IPS DF 19.7 (cell line): ENCODE results near the gene THEM4.

ENCODE experiments used
- DNase-seq: peaks from one replicate; pipeline ENCODE4 v3.0.0-alpha.2; 2013; ENCODE audit warnings: low read depth, low spot score

THEM4 gene

GRCh38 chr1:151909167-151910149 is at the start of gene THEM4:
THEM4 (minus strand) TSS chr1:151909511; CDS start chr1:151909458, 53 bp downstream.
- DNase-seq = peak; percentile 75

- DNase-seq = no peak
Measured at GRCh38 chr1:151958959-151959358, 49.6 kb upstream of the THEM4 start.

- DNase-seq = no peak
Measured at GRCh38 chr1:151956957-151957497, 47.7 kb upstream of the THEM4 start.

- DNase-seq = no peak
Measured at GRCh38 chr1:151953409-151954094, 44.2 kb upstream of the THEM4 start.

- no peak for DNase-seq
Measured at GRCh38 chr1:151952811-151953210, 43.5 kb upstream of the THEM4 start.

- DNase-seq = no peak
Measured at GRCh38 chr1:151949371-151950193, 40.3 kb upstream of the THEM4 start.

- no peak for DNase-seq
Measured at GRCh38 chr1:151948506-151948905, 39.2 kb upstream of the THEM4 start.

- no peak for DNase-seq
Measured at GRCh38 chr1:151947140-151947539, 37.8 kb upstream of the THEM4 start.

- DNase-seq = peak; percentile 72
Measured at GRCh38 chr1:151945725-151946722, 36.7 kb upstream of the THEM4 start.

GRCh38 chr1:151944857-151945575 is 35.7 kb upstream of the THEM4 start:
- DNase-seq = no peak

GRCh38 chr1:151944126-151944856 is 35.0 kb upstream of the THEM4 start:
- no peak for DNase-seq

GRCh38 chr1:151943591-151943990 is 34.3 kb upstream of the THEM4 start:
- no peak for DNase-seq

GRCh38 chr1:151942882-151943281 is 33.6 kb upstream of the THEM4 start:
- no peak for DNase-seq

- no peak for DNase-seq
Measured at GRCh38 chr1:151940541-151940940, 31.2 kb upstream of the THEM4 start.

GRCh38 chr1:151939779-151940178 is 30.5 kb upstream of the THEM4 start:
- no peak for DNase-seq

GRCh38 chr1:151939141-151939540 is 29.8 kb upstream of the THEM4 start:
- DNase-seq = no peak

- DNase-seq = no peak
Measured at GRCh38 chr1:151936653-151937052, 27.3 kb upstream of the THEM4 start.

GRCh38 chr1:151935894-151936602 is 26.7 kb upstream of the THEM4 start:
- DNase-seq = no peak
